Measurements from ENCODE around the gene OPN1MW3.
"Not testable (repeated sequence)": the region's sequence is repeated elsewhere in the genome, so short reads cannot be mapped to it uniquely, and the experiment has no call there.

DNA sequence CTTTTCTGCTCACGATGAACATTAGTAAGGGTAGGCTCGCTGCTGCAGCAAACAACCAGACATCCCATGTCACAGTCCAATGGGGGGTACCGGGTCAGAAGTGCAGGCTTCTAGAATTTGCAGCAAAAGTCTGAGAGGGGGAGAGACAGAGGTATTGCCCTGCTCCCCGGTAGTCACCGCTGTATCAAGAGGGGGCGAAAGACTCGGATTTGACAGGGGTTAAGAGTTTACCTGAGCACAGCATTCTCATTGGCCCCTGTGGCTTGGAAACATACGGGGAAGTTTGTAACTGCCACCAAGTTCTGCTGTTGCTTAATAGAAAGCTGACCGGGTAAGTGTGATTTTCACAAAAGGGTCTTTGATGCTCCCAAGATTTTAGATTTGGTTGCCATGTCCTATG is 46.3 kb upstream of the OPN1MW3 start:
- TF ChIP-seq, protein P1, sequence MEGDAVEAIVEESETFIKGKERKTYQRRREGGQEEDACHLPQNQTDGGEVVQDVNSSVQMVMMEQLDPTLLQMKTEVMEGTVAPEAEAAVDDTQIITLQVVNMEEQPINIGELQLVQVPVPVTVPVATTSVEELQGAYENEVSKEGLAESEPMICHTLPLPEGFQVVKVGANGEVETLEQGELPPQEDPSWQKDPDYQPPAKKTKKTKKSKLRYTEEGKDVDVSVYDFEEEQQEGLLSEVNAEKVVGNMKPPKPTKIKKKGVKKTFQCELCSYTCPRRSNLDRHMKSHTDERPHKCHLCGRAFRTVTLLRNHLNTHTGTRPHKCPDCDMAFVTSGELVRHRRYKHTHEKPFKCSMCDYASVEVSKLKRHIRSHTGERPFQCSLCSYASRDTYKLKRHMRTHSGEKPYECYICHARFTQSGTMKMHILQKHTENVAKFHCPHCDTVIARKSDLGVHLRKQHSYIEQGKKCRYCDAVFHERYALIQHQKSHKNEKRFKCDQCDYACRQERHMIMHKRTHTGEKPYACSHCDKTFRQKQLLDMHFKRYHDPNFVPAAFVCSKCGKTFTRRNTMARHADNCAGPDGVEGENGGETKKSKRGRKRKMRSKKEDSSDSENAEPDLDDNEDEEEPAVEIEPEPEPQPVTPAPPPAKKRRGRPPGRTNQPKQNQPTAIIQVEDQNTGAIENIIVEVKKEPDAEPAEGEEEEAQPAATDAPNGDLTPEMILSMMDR (IDR thresholded peaks at IDR 0.05; ENCODE audit: borderline replicate concordance, extremely low read depth, low read length, poor library complexity, severe bottlenecking): not testable (repeated sequence)
- not testable (repeated sequence) for TF ChIP-seq EZH2 (IDR thresholded peaks at IDR 0.05; ENCODE audit: borderline replicate concordance, low read depth, low read length, severe bottlenecking)

Data from DND-41 (cell line).